Measurements from ENCODE around the gene LNPEP. TPM values are rescaled to one million over a fixed set of nuclear protein-coding genes. Genes with fewer than 3 reads are reported as not detected.

The LNPEP gene
- total and polyA plus RNA-seq, 2 of the 13 experiments (the other 11 are each of a cell fraction or from before 2014, with no cell fraction given) = 8.0 to 16.9 TPM

- TF ChIP-seq THAP11 (CRISPR knock-in tag; IDR thresholded peaks at IDR 0.05) = peak; percentile 77
- TF ChIP-seq NR2F6 (IDR thresholded peaks at IDR 0.05) = no peak
- TF ChIP-seq NR2F6 (CRISPR knock-in tag; IDR thresholded peaks at IDR 0.05) = peak; percentile 57; the same call in 1 of the 2 replicates
- TF ChIP-seq ZBTB7A (CRISPR knock-in tag; IDR thresholded peaks at IDR 0.05) = peak; percentile 60; the same call in 1 of the 2 replicates
- TF ChIP-seq, protein P1, sequence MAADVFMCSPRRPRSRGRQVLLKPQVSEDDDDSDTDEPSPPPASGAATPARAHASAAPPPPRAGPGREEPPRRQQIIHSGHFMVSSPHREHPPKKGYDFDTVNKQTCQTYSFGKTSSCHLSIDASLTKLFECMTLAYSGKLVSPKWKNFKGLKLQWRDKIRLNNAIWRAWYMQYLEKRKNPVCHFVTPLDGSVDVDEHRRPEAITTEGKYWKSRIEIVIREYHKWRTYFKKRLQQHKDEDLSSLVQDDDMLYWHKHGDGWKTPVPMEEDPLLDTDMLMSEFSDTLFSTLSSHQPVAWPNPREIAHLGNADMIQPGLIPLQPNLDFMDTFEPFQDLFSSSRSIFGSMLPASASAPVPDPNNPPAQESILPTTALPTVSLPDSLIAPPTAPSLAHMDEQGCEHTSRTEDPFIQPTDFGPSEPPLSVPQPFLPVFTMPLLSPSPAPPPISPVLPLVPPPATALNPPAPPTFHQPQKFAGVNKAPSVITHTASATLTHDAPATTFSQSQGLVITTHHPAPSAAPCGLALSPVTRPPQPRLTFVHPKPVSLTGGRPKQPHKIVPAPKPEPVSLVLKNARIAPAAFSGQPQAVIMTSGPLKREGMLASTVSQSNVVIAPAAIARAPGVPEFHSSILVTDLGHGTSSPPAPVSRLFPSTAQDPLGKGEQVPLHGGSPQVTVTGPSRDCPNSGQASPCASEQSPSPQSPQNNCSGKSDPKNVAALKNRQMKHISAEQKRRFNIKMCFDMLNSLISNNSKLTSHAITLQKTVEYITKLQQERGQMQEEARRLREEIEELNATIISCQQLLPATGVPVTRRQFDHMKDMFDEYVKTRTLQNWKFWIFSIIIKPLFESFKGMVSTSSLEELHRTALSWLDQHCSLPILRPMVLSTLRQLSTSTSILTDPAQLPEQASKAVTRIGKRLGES (CRISPR knock-in tag; IDR thresholded peaks at IDR 0.05; ENCODE audit: borderline replicate concordance) = peak; percentile 7; the same call in 1 of the 2 replicates
- peak; percentile 49; the same call in 1 of the 2 replicates for TF ChIP-seq NFYB (CRISPR knock-in tag; IDR thresholded peaks at IDR 0.05)
- no peak for TF ChIP-seq CENPT (CRISPR knock-in tag; IDR thresholded peaks at IDR 0.05; ENCODE audit: low read depth)
- no peak for TF ChIP-seq IKZF1 (IDR thresholded peaks at IDR 0.05)
- no peak for TF ChIP-seq ZNF484 (CRISPR knock-in tag; IDR thresholded peaks at IDR 0.05; ENCODE audit: borderline replicate concordance, low read depth)
- no peak for TF ChIP-seq CEBPB (IDR thresholded peaks at IDR 0.05; ENCODE audit: borderline replicate concordance, low read depth, low read length)
- peak in 1 of 2 experiments; percentile 82; a peak in 1 of 4 replicates for TF ChIP-seq KLF16 (CRISPR knock-in tag; IDR thresholded peaks at IDR 0.05)
- no peak for TF ChIP-seq HNF4G (IDR thresholded peaks at IDR 0.05; ENCODE audit: borderline replicate concordance, low read depth, low read length)
- no peak for TF ChIP-seq HNF4G (CRISPR knock-in tag; IDR thresholded peaks at IDR 0.05; ENCODE audit: borderline replicate concordance, low read depth)
- peak; percentile 71; the same call in 1 of the 2 replicates for TF ChIP-seq DMAP1 (CRISPR knock-in tag; IDR thresholded peaks at IDR 0.05)
- TF ChIP-seq ZNF317 (CRISPR knock-in tag; IDR thresholded peaks at IDR 0.05) = no peak; the same call in 1 of the 2 replicates
- TF ChIP-seq EED (CRISPR knock-in tag; IDR thresholded peaks at IDR 0.05) = peak; percentile 51; the same call in 1 of the 2 replicates
- TF ChIP-seq ZNF609 (CRISPR knock-in tag; IDR thresholded peaks at IDR 0.05; ENCODE audit: borderline replicate concordance) = peak; percentile 45; the same call in 1 of the 2 replicates
- no peak for TF ChIP-seq ZNF629 (CRISPR knock-in tag; conservative IDR thresholded peaks at IDR 0.05)
- TF ChIP-seq, protein P2, sequence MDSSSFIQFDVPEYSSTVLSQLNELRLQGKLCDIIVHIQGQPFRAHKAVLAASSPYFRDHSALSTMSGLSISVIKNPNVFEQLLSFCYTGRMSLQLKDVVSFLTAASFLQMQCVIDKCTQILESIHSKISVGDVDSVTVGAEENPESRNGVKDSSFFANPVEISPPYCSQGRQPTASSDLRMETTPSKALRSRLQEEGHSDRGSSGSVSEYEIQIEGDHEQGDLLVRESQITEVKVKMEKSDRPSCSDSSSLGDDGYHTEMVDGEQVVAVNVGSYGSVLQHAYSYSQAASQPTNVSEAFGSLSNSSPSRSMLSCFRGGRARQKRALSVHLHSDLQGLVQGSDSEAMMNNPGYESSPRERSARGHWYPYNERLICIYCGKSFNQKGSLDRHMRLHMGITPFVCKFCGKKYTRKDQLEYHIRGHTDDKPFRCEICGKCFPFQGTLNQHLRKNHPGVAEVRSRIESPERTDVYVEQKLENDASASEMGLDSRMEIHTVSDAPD (CRISPR knock-in tag; IDR thresholded peaks at IDR 0.05) = no peak
- TF ChIP-seq FOXK2 (IDR thresholded peaks at IDR 0.05) = no peak
- TF ChIP-seq KAT8 (CRISPR knock-in tag; IDR thresholded peaks at IDR 0.05) = peak; percentile 74; the same call in 1 of the 2 replicates
Observed at GRCh38 chr5:96935559-96936430, at the start of gene LNPEP (continued).

Data from HepG2 (cell line).